Effector memory CD4-positive, alpha-beta T cell (primary cell): ENCODE results near the gene TMEM14A.

Experiments
- DNase-seq, 3 donors: peaks; one replicate each; pipeline ENCODE4 v3.0.0-alpha.2; 2020
- H3K27ac ChIP-seq: 2 replicates; pipeline ENCODE4 v1.7.0; 2013; ENCODE audit warnings: mild to moderate bottlenecking, low read length, moderate library complexity; ENCODE audit not compliant: insufficient read depth, poor library complexity, severe bottlenecking
- H3K27me3 ChIP-seq: replicated peaks from 2 replicates; pipeline ENCODE4 v1.7.0; 2013; ENCODE audit warnings: mild to moderate bottlenecking, low read length; ENCODE audit not compliant: insufficient read depth, control insufficient read depth, poor library complexity, severe bottlenecking
- H3K36me3 ChIP-seq: 2 replicates; pipeline ENCODE4 v1.7.0; 2013; ENCODE audit warnings: mild to moderate bottlenecking, low read length, moderate library complexity; ENCODE audit not compliant: control insufficient read depth, insufficient read depth
- H3K4me1 ChIP-seq: 2 replicates; pipeline ENCODE4 v1.7.0; 2013; ENCODE audit warnings: low read length, mild to moderate bottlenecking; ENCODE audit not compliant: control insufficient read depth, insufficient read depth, poor library complexity, severe bottlenecking
- H3K4me3 ChIP-seq: 2 replicates; pipeline ENCODE4 v1.7.0; 2013; ENCODE audit warnings: low read length, low read depth, mild to moderate bottlenecking; ENCODE audit not compliant: insufficient read depth, poor library complexity, severe bottlenecking
- H3K9me3 ChIP-seq: 2 replicates; pipeline ENCODE4 v1.7.0; 2013; ENCODE audit warnings: mild to moderate bottlenecking, low read length, moderate library complexity; ENCODE audit not compliant: control insufficient read depth

TMEM14A gene

DNA sequence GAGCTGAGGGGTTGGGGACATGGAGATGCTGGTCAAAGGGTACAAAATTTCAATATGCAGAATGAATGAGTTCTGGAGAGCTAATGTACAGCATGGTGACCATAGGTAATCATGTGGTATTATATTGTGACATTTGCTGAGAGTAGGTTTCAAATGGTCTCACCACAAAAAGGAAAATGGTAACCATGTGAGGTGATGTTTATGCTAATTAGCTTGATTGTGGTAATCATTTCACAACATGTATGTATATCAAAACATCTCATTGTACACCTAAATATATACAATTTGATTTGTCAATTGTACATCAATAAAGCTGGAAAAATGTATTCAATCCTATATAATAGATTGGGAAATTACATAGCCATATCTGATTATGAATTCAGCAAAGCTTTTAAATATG, 29.5 kb upstream of the TMEM14A start:
- H3K36me3 ChIP-seq = no peaks in the 10 kb centered on the region
- no peak overlapping the region for H3K4me3 ChIP-seq
- no peaks in the 10 kb centered on the region for H3K4me1 ChIP-seq
- H3K27me3 ChIP-seq = no peaks in the 10 kb centered on the region
- DNase-seq = no peak
- no peak overlapping the region for H3K27ac ChIP-seq
- H3K9me3 ChIP-seq = no peaks in the 10 kb centered on the region

- Histone ChIP-seq H3K36me3 (no peaks in the 10 kb centered on the region), H3K9me3 (no peaks in the 10 kb centered on the region), H3K27me3 (no peaks in the 10 kb centered on the region), H3K4me1 (no peaks in the 10 kb centered on the region), H3K27ac (no peak overlapping the region), H3K4me3 (no peak overlapping the region)
- DNase-seq = no peak
Observed at GRCh38 chr6:52641826-52642225, 29.1 kb upstream of the TMEM14A start.

GRCh38 chr6:52642368-52642767, 28.5 kb upstream of the TMEM14A start:
- DNase-seq = no peak
- H3K36me3 ChIP-seq = no peaks in the 10 kb centered on the region
- no peaks in the 10 kb centered on the region for H3K9me3 ChIP-seq
- no peak overlapping the region for H3K4me3 ChIP-seq
- H3K27me3 ChIP-seq = no peaks in the 10 kb centered on the region
- H3K27ac ChIP-seq = no peak overlapping the region
- H3K4me1 ChIP-seq = no peaks in the 10 kb centered on the region

- H3K36me3 ChIP-seq = no peaks in the 10 kb centered on the region
- no peaks in the 10 kb centered on the region for H3K4me1 ChIP-seq
- H3K27ac ChIP-seq = no peak overlapping the region
- no peaks in the 10 kb centered on the region for H3K27me3 ChIP-seq
- H3K9me3 ChIP-seq = no peaks in the 10 kb centered on the region
- no peak for DNase-seq
- no peak overlapping the region for H3K4me3 ChIP-seq
Observed at GRCh38 chr6:52643158-52643557, 27.8 kb upstream of the TMEM14A start.

- Histone ChIP-seq H3K9me3 (no peaks in the 10 kb centered on the region), H3K27me3 (no peaks in the 10 kb centered on the region), H3K36me3 (no peaks in the 10 kb centered on the region), H3K4me3 (no peak overlapping the region), H3K4me1 (no peaks in the 10 kb centered on the region), H3K27ac (no peak overlapping the region)
- no peak for DNase-seq
Observed at GRCh38 chr6:52644253-52644652, 26.7 kb upstream of the TMEM14A start.

DNA sequence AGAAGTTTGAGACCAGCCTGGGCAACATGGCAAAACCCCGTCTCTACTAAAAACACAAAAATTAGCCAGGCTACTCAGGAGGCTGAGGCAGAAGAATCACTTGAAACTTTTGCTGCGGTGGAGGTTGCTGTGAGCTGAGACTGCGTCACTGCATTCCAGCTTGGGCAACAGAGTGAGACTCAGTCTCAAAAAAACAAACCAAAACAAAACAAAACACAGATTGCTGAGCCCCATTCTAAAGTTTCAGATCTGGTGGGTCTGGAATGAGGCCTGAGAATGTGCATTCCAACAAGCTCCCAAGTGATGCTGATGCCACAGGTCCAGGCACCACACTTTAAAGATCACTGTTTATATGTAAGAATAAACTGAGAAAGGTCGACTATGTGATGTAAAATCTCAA, 24.9 kb upstream of the TMEM14A start:
- no peak overlapping the region for H3K4me3 ChIP-seq
- no peak for DNase-seq
- no peaks in the 10 kb centered on the region for H3K4me1 ChIP-seq

GRCh38 chr6:52647199-52647598, 23.7 kb upstream of the TMEM14A start:
- no peak for DNase-seq
- Histone ChIP-seq H3K4me3 (no peak overlapping the region), H3K9me3 (no peaks in the 10 kb centered on the region), H3K27ac (no peak overlapping the region), H3K4me1 (no peaks in the 10 kb centered on the region), H3K36me3 (no peaks in the 10 kb centered on the region), H3K27me3 (no peaks in the 10 kb centered on the region)

More for the DNA sequence above, 24.9 kb upstream of the TMEM14A start:
- Histone ChIP-seq H3K27ac (no peak overlapping the region), H3K9me3 (no peaks in the 10 kb centered on the region), H3K27me3 (no peaks in the 10 kb centered on the region), H3K36me3 (no peaks in the 10 kb centered on the region)

DNA sequence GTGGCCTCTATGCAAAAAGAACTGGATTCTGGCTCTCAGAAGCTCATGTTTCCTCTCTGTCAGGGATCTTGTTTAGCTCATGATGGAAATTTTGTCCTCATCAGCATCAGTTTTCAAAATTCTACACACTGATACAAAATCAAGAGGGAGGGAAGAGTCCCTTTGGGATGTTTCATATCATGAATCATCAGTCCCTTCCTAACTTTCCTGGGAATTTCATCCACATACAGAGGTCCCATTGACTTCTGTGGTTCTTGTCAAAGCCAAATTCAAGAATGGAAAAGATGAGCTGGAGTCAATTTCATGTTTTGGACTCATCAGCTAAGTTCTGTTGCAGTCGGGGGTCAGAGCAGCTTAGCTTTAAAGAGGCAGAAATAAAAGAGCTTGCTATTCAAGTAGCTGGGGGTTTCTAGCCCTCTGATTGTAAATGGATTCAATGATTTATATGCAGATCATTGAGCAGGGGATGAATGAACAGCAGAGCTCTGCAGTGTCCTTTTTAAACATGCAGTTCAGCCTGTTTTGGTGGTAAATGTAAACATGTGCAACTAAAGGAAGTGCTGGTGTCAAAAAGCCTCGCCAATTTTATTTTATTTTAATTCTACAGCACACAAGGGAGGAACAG, 21.3 kb upstream of the TMEM14A start:
- Histone ChIP-seq H3K27me3 (no peaks in the 10 kb centered on the region), H3K9me3 (no peaks in the 10 kb centered on the region), H3K4me1 (no peaks in the 10 kb centered on the region), H3K4me3 (no peak overlapping the region), H3K27ac (no peak overlapping the region), H3K36me3 (no peaks in the 10 kb centered on the region)
- DNase-seq = no peak

GRCh38 chr6:52650941-52651340, 20.0 kb upstream of the TMEM14A start:
- DNase-seq = no peak
- Histone ChIP-seq H3K9me3 (no peaks in the 10 kb centered on the region), H3K36me3 (no peaks in the 10 kb centered on the region), H3K4me1 (no peaks in the 10 kb centered on the region), H3K27ac (no peak overlapping the region), H3K4me3 (no peak overlapping the region), H3K27me3 (no peaks in the 10 kb centered on the region)

GRCh38 chr6:52653151-52653550, 17.8 kb upstream of the TMEM14A start:
- H3K36me3 ChIP-seq = no peaks in the 10 kb centered on the region
- no peaks in the 10 kb centered on the region for H3K4me1 ChIP-seq
- H3K27ac ChIP-seq = no peak overlapping the region
- H3K9me3 ChIP-seq = no peaks in the 10 kb centered on the region
- H3K4me3 ChIP-seq = no peak overlapping the region
- no peak for DNase-seq
- no peaks in the 10 kb centered on the region for H3K27me3 ChIP-seq
